Astrocyte (in vitro differentiated cells and primary cell): Measurements from ENCODE around the gene HLA-DRA. TPM values are rescaled to one million over a fixed set of nuclear protein-coding genes. Genes with fewer than 3 reads are reported as not detected.

Experiments
- DNase-seq: peaks from one replicate; pipeline ENCODE4 v3.0.0-alpha.2; 2010; ENCODE audit warnings: low read depth
- FAIRE-seq: peaks from 2 replicates; lab custom pipeline; 2011; peaks lifted over from hg19 to GRCh38; lab: Jason Lieb, UNC
- H2AFZ ChIP-seq: 2 replicates; pipeline ENCODE4 v1.6.0; 2012; ENCODE audit warnings: low read depth, low read length, inconsistent platforms
- H3K27ac ChIP-seq: 2 replicates; pipeline ENCODE4 v1.5.1; 2011; ENCODE audit warnings: low read depth, low read length, inconsistent platforms
- H3K27me3 ChIP-seq: 2 replicates; pipeline ENCODE4 v1.6.0; 2011; ENCODE audit warnings: low read length, inconsistent platforms; ENCODE audit not compliant: insufficient read depth
- H3K36me3 ChIP-seq: 2 replicates; pipeline ENCODE4 v1.5.1; 2011; ENCODE audit warnings: low read length, inconsistent platforms; ENCODE audit not compliant: insufficient read depth
- H3K4me1 ChIP-seq: 2 replicates; pipeline ENCODE4 v1.5.1; 2011; ENCODE audit warnings: low read length, inconsistent platforms; ENCODE audit not compliant: insufficient read depth
- H3K4me2 ChIP-seq: 2 replicates; pipeline ENCODE4 v1.6.0; 2012; ENCODE audit warnings: low read length, inconsistent platforms
- H3K4me3 ChIP-seq: 2 replicates; pipeline ENCODE4 v1.5.1; 2011; ENCODE audit warnings: low read depth, mild to moderate bottlenecking, low read length, inconsistent platforms; ENCODE audit not compliant: insufficient read depth
- H3K79me2 ChIP-seq: 2 replicates; pipeline ENCODE4 v1.6.0; 2012; ENCODE audit warnings: mild to moderate bottlenecking, low read length, inconsistent platforms; ENCODE audit not compliant: insufficient read depth
- H3K9ac ChIP-seq: 2 replicates; pipeline ENCODE4 v1.6.0; 2012; ENCODE audit warnings: mild to moderate bottlenecking, low read length, inconsistent platforms
- H3K9me3 ChIP-seq: 2 replicates; pipeline ENCODE4 v1.5.1; 2012; ENCODE audit warnings: low read depth, mild to moderate bottlenecking, low read length, inconsistent platforms; ENCODE audit not compliant: insufficient read depth
- H4K20me1 ChIP-seq: 2 replicates; pipeline ENCODE4 v1.6.0; 2012; ENCODE audit warnings: low read length, inconsistent platforms; ENCODE audit not compliant: insufficient read depth
- H3K27ac Mint-ChIP-seq: one replicate; pipeline ENCODE4 v1.8.0; 2021; ENCODE audit warnings: mild to moderate bottlenecking, mixed read lengths; ENCODE audit not compliant: unreplicated experiment
- H3K27me3 Mint-ChIP-seq: one replicate; pipeline ENCODE4 v1.8.0; 2021; ENCODE audit warnings: low read depth, mixed read lengths; ENCODE audit not compliant: unreplicated experiment
- H3K36me3 Mint-ChIP-seq: one replicate; pipeline ENCODE4 v1.8.0; 2021; ENCODE audit warnings: low read depth, mixed read lengths; ENCODE audit not compliant: unreplicated experiment
- H3K4me1 Mint-ChIP-seq: one replicate; pipeline ENCODE4 v1.8.0; 2021; ENCODE audit warnings: low read depth, mixed read lengths; ENCODE audit not compliant: unreplicated experiment
- H3K4me3 Mint-ChIP-seq: one replicate; pipeline ENCODE4 v1.8.0; 2021; ENCODE audit warnings: mild to moderate bottlenecking, moderate library complexity, mixed read lengths; ENCODE audit not compliant: unreplicated experiment
- H3K9me3 Mint-ChIP-seq: one replicate; pipeline ENCODE4 v1.8.0; 2021; ENCODE audit warnings: mild to moderate bottlenecking, mixed read lengths; ENCODE audit not compliant: unreplicated experiment
- EZH2 ChIP-seq: IDR thresholded peaks from 2 replicates; pipeline ENCODE4 v1.6.1; 2012; ENCODE audit warnings: mild to moderate bottlenecking, low read length, inconsistent platforms; ENCODE audit not compliant: insufficient read depth
- total RNA-seq: library from RNA; stranded (reverse); gene quantifications from 2 replicates; pipeline ENCODE4 v1.2.1, GENCODE V29; 2021
- TF ChIP-seq, protein P1 (sequence below): IDR thresholded peaks from 2 replicates; pipeline ENCODE4 v1.5.1; 2011; ENCODE audit warnings: low read depth, mild to moderate bottlenecking, inconsistent platforms, low read length, moderate library complexity; ENCODE audit not compliant: insufficient read depth

HLA-DRA gene
- total RNA-seq, 1 donor from 2014 or later = not detected

DNA sequence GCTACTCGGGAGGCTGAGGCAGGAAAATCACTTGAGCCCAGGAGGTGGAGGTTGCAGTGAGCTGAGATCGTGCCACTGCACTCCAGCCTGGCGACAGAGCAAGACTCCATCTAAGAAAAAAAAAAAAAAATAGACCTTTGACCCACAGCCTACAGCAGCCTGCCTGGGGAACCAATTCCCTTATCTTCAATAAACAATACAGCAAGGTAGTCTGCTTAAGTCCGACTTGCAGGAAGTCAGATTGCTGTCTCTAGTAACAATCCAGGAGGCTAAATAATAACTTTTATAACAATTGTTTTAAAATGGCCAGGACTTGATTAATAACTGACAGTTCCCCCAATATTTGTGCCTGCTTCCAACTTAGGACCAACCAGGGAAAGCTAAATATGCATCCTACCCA, 13.3 kb upstream of the HLA-DRA start:
- Histone ChIP-seq H3K9me3 (no peaks in the 10 kb centered on the region), H3K9ac (no peak overlapping the region), H4K20me1 (no peaks in the 10 kb centered on the region), H3K27ac (no peak overlapping the region), H2AFZ (no peak overlapping the region), H3K4me3 (no peak overlapping the region), H3K4me2 (no peak overlapping the region), H3K36me3 (no peaks in the 10 kb centered on the region), H3K4me1 (no peaks in the 10 kb centered on the region), H3K27me3 (peaks cover 2% of the 10 kb centered on the region), H3K79me2 (no peaks in the 10 kb centered on the region)
- H3K27me3 Mint-ChIP-seq = peaks cover 12% of the 10 kb centered on the region
- H3K27ac Mint-ChIP-seq = no peak overlapping the region
- TF ChIP-seq EZH2 = no peak
- TF ChIP-seq, protein P1, sequence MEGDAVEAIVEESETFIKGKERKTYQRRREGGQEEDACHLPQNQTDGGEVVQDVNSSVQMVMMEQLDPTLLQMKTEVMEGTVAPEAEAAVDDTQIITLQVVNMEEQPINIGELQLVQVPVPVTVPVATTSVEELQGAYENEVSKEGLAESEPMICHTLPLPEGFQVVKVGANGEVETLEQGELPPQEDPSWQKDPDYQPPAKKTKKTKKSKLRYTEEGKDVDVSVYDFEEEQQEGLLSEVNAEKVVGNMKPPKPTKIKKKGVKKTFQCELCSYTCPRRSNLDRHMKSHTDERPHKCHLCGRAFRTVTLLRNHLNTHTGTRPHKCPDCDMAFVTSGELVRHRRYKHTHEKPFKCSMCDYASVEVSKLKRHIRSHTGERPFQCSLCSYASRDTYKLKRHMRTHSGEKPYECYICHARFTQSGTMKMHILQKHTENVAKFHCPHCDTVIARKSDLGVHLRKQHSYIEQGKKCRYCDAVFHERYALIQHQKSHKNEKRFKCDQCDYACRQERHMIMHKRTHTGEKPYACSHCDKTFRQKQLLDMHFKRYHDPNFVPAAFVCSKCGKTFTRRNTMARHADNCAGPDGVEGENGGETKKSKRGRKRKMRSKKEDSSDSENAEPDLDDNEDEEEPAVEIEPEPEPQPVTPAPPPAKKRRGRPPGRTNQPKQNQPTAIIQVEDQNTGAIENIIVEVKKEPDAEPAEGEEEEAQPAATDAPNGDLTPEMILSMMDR = no peak
- no peak overlapping the region for H3K4me3 Mint-ChIP-seq
- no peaks in the 10 kb centered on the region for H3K36me3 Mint-ChIP-seq
- DNase-seq (no peak), FAIRE-seq (no peak)
- no peaks in the 10 kb centered on the region for H3K9me3 Mint-ChIP-seq
- H3K4me1 Mint-ChIP-seq = peaks cover 3% of the 10 kb centered on the region

DNA sequence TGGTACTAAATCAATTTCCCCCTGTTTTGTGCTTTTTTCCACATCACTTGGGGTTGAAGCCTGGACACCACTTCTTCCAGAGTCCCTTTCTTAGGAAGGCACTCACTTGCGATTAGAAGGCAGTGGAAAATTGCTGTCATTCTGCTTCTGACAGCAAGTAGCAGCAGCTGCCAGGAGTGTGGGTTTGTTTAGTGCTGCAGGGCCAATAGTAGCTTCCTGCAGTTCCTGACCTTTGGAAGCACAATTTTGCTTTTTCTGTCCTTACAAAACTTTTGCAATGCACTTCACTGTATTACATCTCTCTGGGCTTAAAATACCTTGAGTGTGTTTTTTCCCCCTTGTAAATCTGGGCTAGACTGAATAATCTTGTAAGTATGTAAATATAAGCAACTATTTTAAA, 12.5 kb upstream of the HLA-DRA start:
- Mint-ChIP-seq H3K4me1 (peaks cover 3% of the 10 kb centered on the region), H3K4me3 (no peak overlapping the region), H3K36me3 (no peaks in the 10 kb centered on the region), H3K27ac (no peak overlapping the region), H3K9me3 (no peaks in the 10 kb centered on the region), H3K27me3 (peaks cover 6% of the 10 kb centered on the region)
- Histone ChIP-seq H3K4me1 (no peaks in the 10 kb centered on the region), H3K27me3 (peaks cover 2% of the 10 kb centered on the region), H3K4me2 (no peak overlapping the region), H2AFZ (no peak overlapping the region), H3K9ac (no peak overlapping the region), H3K4me3 (no peak overlapping the region), H3K9me3 (no peaks in the 10 kb centered on the region), H4K20me1 (no peaks in the 10 kb centered on the region), H3K36me3 (no peaks in the 10 kb centered on the region), H3K79me2 (no peaks in the 10 kb centered on the region), H3K27ac (no peak overlapping the region)
- DNase-seq (no peak), FAIRE-seq (no peak)
- TF ChIP-seq EZH2 = no peak
- TF ChIP-seq, protein P1 = no peak

DNA sequence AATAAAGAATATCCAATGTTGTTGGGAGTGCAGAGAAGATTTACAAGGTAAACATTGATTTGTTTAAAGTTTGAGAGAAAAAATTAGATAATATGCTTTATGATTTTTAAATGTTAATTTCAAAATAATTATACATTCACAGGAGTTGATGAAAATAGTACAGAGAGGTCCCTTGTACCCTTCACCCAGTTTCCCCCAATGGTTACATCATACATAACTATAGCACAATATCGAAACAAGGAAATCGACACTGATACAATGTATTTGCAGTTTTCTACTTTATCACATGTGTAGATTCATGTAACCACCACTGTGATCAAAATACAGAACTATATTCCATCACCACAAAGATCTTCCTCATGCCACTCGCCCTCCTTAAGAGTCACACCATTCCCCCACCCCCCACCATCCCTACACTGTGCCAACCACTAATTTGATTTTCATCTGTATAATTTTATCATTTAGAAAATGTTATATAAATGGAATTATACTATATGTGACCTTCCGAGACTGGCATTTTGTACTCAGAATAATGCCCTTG, 11.7 kb upstream of the HLA-DRA start:
- Mint-ChIP-seq H3K4me1 (peaks cover 3% of the 10 kb centered on the region), H3K4me3 (no peak overlapping the region), H3K9me3 (no peaks in the 10 kb centered on the region), H3K27me3 (peaks cover 6% of the 10 kb centered on the region), H3K36me3 (no peaks in the 10 kb centered on the region), H3K27ac (no peak overlapping the region)
- no peak overlapping the region for H2AFZ ChIP-seq
- no peaks in the 10 kb centered on the region for H3K36me3 ChIP-seq
- no peak overlapping the region for H3K4me2 ChIP-seq
- H3K4me3 ChIP-seq = no peak overlapping the region
- no peak overlapping the region for H3K9ac ChIP-seq
- no peaks in the 10 kb centered on the region for H3K4me1 ChIP-seq
- TF ChIP-seq, protein P1 = no peak
- TF ChIP-seq EZH2 = no peak
- no peak for FAIRE-seq
- no peaks in the 10 kb centered on the region for H4K20me1 ChIP-seq
- H3K27me3 ChIP-seq = peaks cover 2% of the 10 kb centered on the region
- no peak for DNase-seq
- no peaks in the 10 kb centered on the region for H3K79me2 ChIP-seq
- H3K9me3 ChIP-seq = no peaks in the 10 kb centered on the region
- H3K27ac ChIP-seq = no peak overlapping the region
